H1 (cell line): ENCODE data around the gene PLCB4. TPM values are rescaled to one million over a fixed set of nuclear protein-coding genes. Genes with fewer than 3 reads are reported as not detected.

Experiments
- CTCF ChIA-PET: fragments of 300-600 bp; sonication (Branson Sonifier 250); formaldehyde crosslinking; loops from one replicate; lab custom pipeline; 2021; ENCODE audit not compliant: partially characterized antibody; lab: Charles Lee
- POLR2A ChIA-PET: fragments of 300-600 bp; sonication (Branson Sonifier 250); formaldehyde crosslinking; loops from one replicate; lab custom pipeline; 2021; ENCODE audit warnings: inconsistent platforms; ENCODE audit not compliant: partially characterized antibody; lab: Charles Lee
- DNase-seq, 2 experiments: peaks; one replicate each; pipeline versions ENCODE4 v3.0.0 to v3.0.0-alpha.2; 2010 to 2022; ENCODE audit warnings: low spot score in 2 of 2, low read depth in 1 of 2, mixed read lengths in 1 of 2
- FAIRE-seq: peaks from 2 replicates; lab custom pipeline; 2011; peaks lifted over from hg19 to GRCh38; lab: Jason Lieb, UNC
- H2AFZ ChIP-seq: 2 replicates; pipeline ENCODE4 v1.8.1; 2012; ENCODE audit warnings: low read length, inconsistent platforms
- H2AK5ac ChIP-seq: 2 replicates; pipeline ENCODE4 v1.6.1; 2013; ENCODE audit warnings: low read depth, low read length
- H2BK120ac ChIP-seq: replicated peaks from 2 replicates; pipeline ENCODE3; 2013; ENCODE audit warnings: low read depth, low read length, inconsistent platforms
- H2BK12ac ChIP-seq: 2 replicates; pipeline ENCODE4 v1.6.1; 2013; ENCODE audit warnings: low read depth, low read length
- H2BK15ac ChIP-seq: 2 replicates; pipeline ENCODE4 v1.6.1; 2013; ENCODE audit warnings: low read length
- H2BK20ac ChIP-seq: 2 replicates; pipeline ENCODE4 v1.6.1; 2013; ENCODE audit warnings: low read length
- H2BK5ac ChIP-seq: 2 replicates; pipeline ENCODE4 v1.6.1; 2013; ENCODE audit warnings: low read depth, low read length
- H3K14ac ChIP-seq: 2 replicates; pipeline ENCODE4 v1.6.1; 2013; ENCODE audit warnings: inconsistent platforms; ENCODE audit not compliant: insufficient read length
- H3K18ac ChIP-seq: 2 replicates; pipeline ENCODE4 v1.6.1; 2013; ENCODE audit warnings: low read length; ENCODE audit errors: extremely low read depth
- H3K23ac ChIP-seq: 2 replicates; pipeline ENCODE4 v1.6.1; 2013; ENCODE audit warnings: inconsistent platforms; ENCODE audit not compliant: insufficient read length
- H3K23me2 ChIP-seq: 2 replicates; pipeline ENCODE4 v1.6.1; 2013; ENCODE audit warnings: low read depth, low read length
- H3K27ac ChIP-seq: 2 replicates; pipeline ENCODE4 v1.6.1; 2011; ENCODE audit warnings: low read depth, low read length, inconsistent platforms
- H3K27me3 ChIP-seq, 4 experiments: replicated peaks in 1 of 4; 1 replicate in 1 of 4; 2 replicates in 3 of 4; pipeline versions ENCODE4 v1.6.1 to v1.8.1; 2011 to 2013; ENCODE audit warnings: low read length in 3 of 4, mild to moderate bottlenecking in 3 of 4, inconsistent platforms in 2 of 4, mixed read lengths in 2 of 4, moderate library complexity in 1 of 4; ENCODE audit not compliant: control insufficient read depth in 3 of 4, insufficient read depth in 3 of 4; ENCODE audit errors: extremely low read depth in 1 of 4
- H3K36me3 ChIP-seq, 4 experiments: 2 replicates each; pipeline versions ENCODE4 v1.6.1 to v1.8.1; 2011 to 2013; ENCODE audit warnings: mild to moderate bottlenecking in 4 of 4, low read length in 3 of 4, moderate library complexity in 2 of 4, control low read depth in 1 of 4, inconsistent platforms in 1 of 4; ENCODE audit not compliant: insufficient read depth in 4 of 4, control insufficient read depth in 2 of 4
- H3K4ac ChIP-seq: replicated peaks from 2 replicates; pipeline ENCODE3; 2013; ENCODE audit warnings: low read length, low read depth, mixed read lengths, inconsistent platforms; ENCODE audit not compliant: insufficient read length
- H3K4me1 ChIP-seq, 4 experiments: replicated peaks in 1 of 4; 1 replicate in 1 of 4; 2 replicates in 3 of 4; pipeline versions ENCODE4 v1.6.1 to v1.8.1; 2011 to 2013; ENCODE audit warnings: low read length in 3 of 4, inconsistent platforms in 2 of 4, mixed read lengths in 1 of 4; ENCODE audit not compliant: insufficient read depth in 4 of 4, control insufficient read depth in 3 of 4
- H3K4me2 ChIP-seq, 2 experiments: 2 replicates each; pipeline versions ENCODE4 v1.6.1 to v1.8.1; 2011 to 2013; ENCODE audit warnings: low read depth in 2 of 2, low read length in 2 of 2, control low read depth in 1 of 2, inconsistent platforms in 1 of 2, mild to moderate bottlenecking in 1 of 2; ENCODE audit not compliant: insufficient read depth in 1 of 2
- H3K4me3 ChIP-seq, 4 experiments: fragments of 200-600, 300-600 bp in 1 of 4; sonication (generic), shearing (Covaris generic), sonication (Bioruptor Twin) in 1 of 4; 2 replicates each; pipeline versions ENCODE4 v1.5.1 to v1.8.1; 2011 to 2016; ENCODE audit warnings: low read length in 4 of 4, low read depth in 3 of 4, control low read depth in 2 of 4, inconsistent platforms in 2 of 4, mild to moderate bottlenecking in 2 of 4, mixed read lengths in 1 of 4, moderate library complexity in 1 of 4; ENCODE audit not compliant: insufficient read depth in 2 of 4; ENCODE audit errors: extremely low read depth in 1 of 4
- H3K56ac ChIP-seq: replicated peaks from 2 replicates; pipeline ENCODE3; 2013; ENCODE audit warnings: low read depth, mild to moderate bottlenecking, mixed read lengths, low read length, inconsistent platforms; ENCODE audit not compliant: insufficient read length
- H3K79me1 ChIP-seq: 2 replicates; pipeline ENCODE4 v1.6.1; 2013; ENCODE audit warnings: low read depth, low read length, control low read depth
- H3K79me2 ChIP-seq, 2 experiments: 2 replicates each; pipeline versions ENCODE4 v1.6.1 to v1.8.1; 2012 to 2013; ENCODE audit warnings: low read length in 2 of 2, mild to moderate bottlenecking in 2 of 2, inconsistent platforms in 1 of 2; ENCODE audit not compliant: insufficient read depth in 2 of 2, control insufficient read depth in 1 of 2
- H3K9ac ChIP-seq, 4 experiments: replicated peaks in 1 of 4; 1 replicate in 1 of 4; 2 replicates in 3 of 4; pipeline versions ENCODE4 v1.6.1 to v1.8.1; 2011 to 2013; ENCODE audit warnings: low read depth in 3 of 4, low read length in 3 of 4, control low read depth in 2 of 4, mild to moderate bottlenecking in 2 of 4, moderate library complexity in 2 of 4, inconsistent platforms in 1 of 4; ENCODE audit errors: extremely low read depth in 1 of 4
- H3K9me3 ChIP-seq, 2 experiments: 2 replicates each; pipeline versions ENCODE4 v1.6.1 to v1.8.1; 2012 to 2013; ENCODE audit warnings: mild to moderate bottlenecking in 2 of 2, moderate library complexity in 2 of 2, control low read depth in 1 of 2, inconsistent platforms in 1 of 2, low read depth in 1 of 2, low read length in 1 of 2, mixed read lengths in 1 of 2; ENCODE audit not compliant: insufficient read depth in 2 of 2
- H4K20me1 ChIP-seq, 2 experiments: replicated peaks in 1 of 2; 2 replicates each; pipeline versions ENCODE3 to v1.8.1; 2011 to 2013; ENCODE audit warnings: inconsistent platforms in 2 of 2, low read length in 2 of 2, mild to moderate bottlenecking in 1 of 2; ENCODE audit not compliant: insufficient read depth in 2 of 2, control insufficient read depth in 1 of 2
- H4K5ac ChIP-seq: 2 replicates; pipeline ENCODE4 v1.6.1; 2013; ENCODE audit warnings: low read length, low read depth, mixed read lengths, inconsistent platforms; ENCODE audit not compliant: insufficient read length
- H4K8ac ChIP-seq: 2 replicates; pipeline ENCODE4 v1.8.0; 2013; ENCODE audit warnings: mild to moderate bottlenecking, moderate library complexity, low read length, inconsistent platforms; ENCODE audit not compliant: insufficient read depth; ENCODE audit errors: extremely low read depth
- H4K91ac ChIP-seq: replicated peaks from 2 replicates; pipeline ENCODE3; 2013; ENCODE audit warnings: low read length, mixed read lengths, inconsistent platforms; ENCODE audit not compliant: insufficient read length
- BACH1 ChIP-seq: IDR thresholded peaks from 2 replicates; pipeline ENCODE4 v1.6.1; 2012; ENCODE audit warnings: low read length, improper control_type of control experiment
- CBX5 ChIP-seq: fragments of 300-800, 300-1000 bp; sonication (generic); IDR thresholded peaks from 2 replicates; pipeline ENCODE4 v1.7.1; 2016; ENCODE audit warnings: antibody characterized with exemption, low read length, low read depth
- CTCF ChIP-seq, 3 experiments: IDR thresholded peaks; 1 replicate in 2 of 3; 2 replicates in 1 of 3; pipeline versions ENCODE4 v1.5.1 to v1.6.1; 2011; ENCODE audit warnings: low read length in 3 of 3, mild to moderate bottlenecking in 3 of 3, inconsistent platforms in 2 of 3, low read depth in 1 of 3, moderate library complexity in 1 of 3; ENCODE audit not compliant: insufficient read depth in 1 of 3; ENCODE audit errors: control extremely low read depth in 1 of 3
- E2F6 ChIP-seq: IDR thresholded peaks from 2 replicates; pipeline ENCODE4 v1.6.1; 2012; ENCODE audit warnings: inconsistent platforms
- KDM5A ChIP-seq: fragments of 200-600 bp; IDR thresholded peaks from 2 replicates; pipeline ENCODE4 v1.7.1; 2012; ENCODE audit warnings: mild to moderate bottlenecking, low read length, inconsistent platforms, mixed read lengths
- MAX ChIP-seq: IDR thresholded peaks from 2 replicates; pipeline ENCODE4 v1.6.1; 2012; ENCODE audit warnings: inconsistent platforms
- NANOG ChIP-seq: IDR thresholded peaks from 2 replicates; pipeline ENCODE4 v1.6.1; 2011; ENCODE audit warnings: low read length, low read depth, mild to moderate bottlenecking, inconsistent platforms; ENCODE audit not compliant: insufficient read depth, poor library complexity, severe bottlenecking
- SRF ChIP-seq: IDR thresholded peaks from 2 replicates; pipeline ENCODE4 v1.6.1; 2011; ENCODE audit warnings: mild to moderate bottlenecking, low read depth, low read length, moderate library complexity
- TAF1 ChIP-seq: IDR thresholded peaks from 2 replicates; pipeline ENCODE4 v1.6.1; 2011; ENCODE audit warnings: mild to moderate bottlenecking, low read depth, low read length
- TBP ChIP-seq: IDR thresholded peaks from 2 replicates; pipeline ENCODE4 v1.6.1; 2011; ENCODE audit warnings: low read depth, low read length, improper control_type of control experiment
- WGBS, 2 experiments: shearing (Covaris generic) in 1 of 2; methylation state at CpG; one replicate each; pipeline versions ENCODE4 v1.1.6 to v1.1.7; 2013 to 2015; ENCODE audit warnings: low lambda C conversion rate in 2 of 2, mixed read lengths in 2 of 2, inconsistent platforms in 1 of 2, low coverage in 1 of 2, missing lambda C conversion rate in 1 of 2; ENCODE audit not compliant: insufficient replicate concordance in 2 of 2, insufficient coverage in 1 of 2, insufficient read length in 1 of 2; ENCODE audit errors: extremely low coverage in 1 of 2, missing lambda C conversion rate in 1 of 2; 5-methylcytosine and 5-hydroxymethylcytosine counted together
- polyA plus RNA-seq, 7 experiments: library from polyadenylated mRNA; depleted of rRNA in 3 of 7; stranded (reverse) in 5 of 7; unstranded in 2 of 7; fragments of >200 nt in 5 of 7; fragments of 200-250 nt in 2 of 7; gene quantifications; 1 replicate in 5 of 7; 2 replicates in 1 of 7; 4 replicates in 1 of 7; pipeline versions ENCODE4 v1.2.1 to v1.2.3, GENCODE V29; 2011 to 2013; ENCODE audit warnings: missing spikeins in 2 of 7, mixed read lengths in 2 of 7
- total RNA-seq: library from RNA; stranded (reverse); fragmentation: NEBNext Ultra II Directional; extraction: Animal tissue kit (Norgen Biotek cat#: 25700); gene quantifications from 2 replicates; pipeline ENCODE4 v1.2.1, GENCODE V29; 2021

Gene PLCB4
- total and polyA plus RNA-seq, 2 of the 8 experiments (the other 6 are each of a cell fraction or from before 2014, with no cell fraction given) = 3.2 to 14.1 TPM

GRCh38 chr20:9485614-9486340 lies 416.9 kb downstream of the PLCB4 start:
- FAIRE-seq = no peak
- CTCF ChIA-PET = interaction anchor here (0.7 to 2.8 kb wide), 10 partner anchors 10 to 462 kb away, joined by 3 to 9 read pairs (median 4); no protein-coding TSS in a partner anchor
- TF ChIP-seq CTCF (IDR thresholded peaks at IDR 0.05; ENCODE audit: control extremely low read depth in 1 of 3, insufficient read depth in 1 of 3, low read depth in 1 of 3, low read length in 3 of 3) = no peak
- no peak for TF ChIP-seq MAX
- TF ChIP-seq CBX5 = no peak
- no peak for TF ChIP-seq NANOG
- TF ChIP-seq BACH1 = no peak
- no peak for TF ChIP-seq KDM5A
- no peak for TF ChIP-seq SRF
- TF ChIP-seq TAF1 = no peak
- TF ChIP-seq E2F6 = no peak
- no peak for TF ChIP-seq TBP

More at GRCh38 chr20:9485614-9486340, 416.9 kb downstream of the PLCB4 start:
- Histone ChIP-seq H4K8ac (no peak overlapping the region), H2BK120ac (no peak overlapping the region), H3K18ac (no peak overlapping the region), H3K27ac (no peak overlapping the region), H3K4me1 (no peaks in the 10 kb centered on the region), H3K4me3 (no peak overlapping the region), H3K9me3 (no peaks in the 10 kb centered on the region), H3K23me2 (no peaks in the 10 kb centered on the region), H2BK12ac (no peak overlapping the region), H3K79me1 (no peaks in the 10 kb centered on the region), H3K27me3 (no peaks in the 10 kb centered on the region), H2AK5ac (no peak overlapping the region), H2BK5ac (no peak overlapping the region), H4K20me1 (no peaks in the 10 kb centered on the region), H4K91ac (no peak overlapping the region), H2BK20ac (no peak overlapping the region), H3K4me2 (no peak overlapping the region), H3K14ac (no peak overlapping the region), H4K5ac (no peak overlapping the region), H3K4ac (no peak overlapping the region), H3K56ac (no peak overlapping the region), H2AFZ (no peak overlapping the region), H3K9ac (no peak overlapping the region), H3K23ac (no peak overlapping the region), H2BK15ac (no peak overlapping the region), H3K36me3 (no peaks in the 10 kb centered on the region), H3K79me2 (no peaks in the 10 kb centered on the region)
- DNase-seq = no peak
- POLR2A ChIA-PET = no interaction called here
- 91% methylated on average over 9 of the region's 9 CpGs; no CpG with 5 or more reads in 1 of the 2 experiments for WGBS, 2 experiments
